A549 (cell line): ENCODE results near the gene FAM20C. TPM values are rescaled to one million over a fixed set of nuclear protein-coding genes. Genes with fewer than 3 reads are reported as not detected.

Experiments used
- ATAC-seq, 2 experiments: fragments of 200-7000 bp in 1 of 2; fragments of >200 bp in 1 of 2; cut with Nextera tagmentation in 1 of 2; cut with Tn5 transposase in 1 of 2; 3 replicates each; pipeline versions ENCODE4 v1.8.0 to v1.9.1; 2018 to 2020; ENCODE audit warnings: mild to moderate bottlenecking in 1 of 2, moderate library complexity in 1 of 2
- CTCF ChIA-PET: fragments of 300-600 bp; sonication (Branson Sonifier 250); formaldehyde crosslinking; extraction: SDS; loops from one replicate; lab custom pipeline; 2021; ENCODE audit warnings: antibody characterized with exemption, inconsistent platforms; lab: Yijun Ruan, JAX
- POLR2A ChIA-PET: fragments of 350-600 bp; formaldehyde crosslinking; extraction: SDS; loops from one replicate; lab custom pipeline; 2021; ENCODE audit warnings: antibody characterized with exemption, inconsistent platforms; lab: Yijun Ruan, JAX
- DNase-seq, 2 experiments: peaks; one replicate each; pipeline versions ENCODE4 v3.0.0 to v3.0.0-alpha.2; 2011 to 2016; ENCODE audit warnings: low read depth in 1 of 2, low spot score in 1 of 2
- FAIRE-seq: peaks from 2 replicates; lab custom pipeline; 2011; peaks lifted over from hg19 to GRCh38; lab: Jason Lieb, UNC
- H3K27ac ChIP-seq, 2 experiments: fragments of >200 bp; sonication (Bioruptor Twin); formaldehyde crosslinking; 3 replicates each; pipeline ENCODE4 v1.5.1; 2016 to 2017
- H3K4me1 ChIP-seq: fragments of >200 bp; sonication (Bioruptor Twin); formaldehyde crosslinking; 3 replicates; pipeline ENCODE4 v1.6.1; 2016
- H3K4me2 ChIP-seq: fragments of >200 bp; sonication (Bioruptor Twin); formaldehyde crosslinking; 3 replicates; pipeline ENCODE4 v1.6.1; 2016
- H3K4me3 ChIP-seq: fragments of >200 bp; sonication (Bioruptor Twin); formaldehyde crosslinking; 3 replicates; pipeline ENCODE4 v1.5.1; 2016
- H3K9me3 ChIP-seq: fragments of >200 bp; sonication (Bioruptor Twin); formaldehyde crosslinking; 3 replicates; pipeline ENCODE4 v1.6.1; 2016
- BHLHE40 ChIP-seq: IDR thresholded peaks from 2 replicates; pipeline ENCODE4 v1.6.1; 2012; ENCODE audit warnings: low read depth, low read length, inconsistent platforms
- CEBPB ChIP-seq, 2 experiments: fragments of >200 bp in 1 of 2; sonication (Bioruptor Twin) in 1 of 2; formaldehyde crosslinking in 1 of 2; IDR thresholded peaks; 2 replicates each; pipeline ENCODE4 v1.6.1; 2012 to 2016
- EHF ChIP-seq: fragments of 250-450 bp; sonication (Bioruptor Pico); IDR thresholded peaks from 2 replicates; pipeline ENCODE4 v1.5.0; 2020; ENCODE audit warnings: mild to moderate bottlenecking
- EP300 ChIP-seq, 2 experiments: fragments of >200 bp; sonication (Bioruptor Twin); formaldehyde crosslinking; IDR thresholded peaks; 2 replicates in 1 of 2; 3 replicates in 1 of 2; pipeline ENCODE4 v1.6.1; 2016 to 2017
- ESRRA ChIP-seq: fragments of 150-350 bp; IDR thresholded peaks from 2 replicates; pipeline ENCODE4 v1.6.1; 2014; ENCODE audit warnings: mild to moderate bottlenecking, low read length, borderline replicate concordance
- FOSL2 ChIP-seq, 2 experiments: fragments of 450-650 bp in 1 of 2; fragments of >200 bp in 1 of 2; sonication (Bioruptor Twin) in 1 of 2; formaldehyde crosslinking; IDR thresholded peaks; 2 replicates each; pipeline versions ENCODE4 v1.5.0 to v1.6.1; 2016 to 2020; ENCODE audit warnings: mild to moderate bottlenecking in 1 of 2, moderate library complexity in 1 of 2
- FOXS1 ChIP-seq: fragments of 250-450 bp; sonication (Bioruptor Pico); IDR thresholded peaks from 2 replicates; pipeline ENCODE4 v1.5.0; 2020; ENCODE audit warnings: mild to moderate bottlenecking, moderate library complexity
- GATA3 ChIP-seq: IDR thresholded peaks from 2 replicates; pipeline ENCODE4 v1.6.1; 2012; ENCODE audit warnings: borderline replicate concordance
- HOXA7 ChIP-seq: fragments of 250-450 bp; sonication (Bioruptor Pico); IDR thresholded peaks from 2 replicates; pipeline ENCODE4 v1.5.0; 2020; ENCODE audit warnings: mild to moderate bottlenecking, moderate library complexity
- JUN ChIP-seq, 2 experiments: fragments of >200 bp; sonication (Bioruptor Twin); formaldehyde crosslinking; IDR thresholded peaks; 2 replicates in 1 of 2; 3 replicates in 1 of 2; pipeline ENCODE4 v1.6.1; 2016 to 2017
- JUNB ChIP-seq: fragments of >200 bp; sonication (Bioruptor Twin); formaldehyde crosslinking; IDR thresholded peaks from 2 replicates; pipeline ENCODE4 v1.6.1; 2016
- MAFK ChIP-seq: fragments of 450-650 bp; IDR thresholded peaks from 2 replicates; pipeline ENCODE4 v1.6.1; 2014; ENCODE audit not compliant: partially characterized antibody
- MAZ ChIP-seq: fragments of 150-350 bp; IDR thresholded peaks from 2 replicates; pipeline ENCODE4 v1.6.1; 2014; ENCODE audit warnings: antibody characterized with exemption, low read depth, low read length, borderline replicate concordance
- PHF8 ChIP-seq: fragments of 200-600 bp; sonication (generic); IDR thresholded peaks from 2 replicates; pipeline ENCODE4 v1.6.1; 2016; ENCODE audit warnings: low read depth, mild to moderate bottlenecking, antibody characterized with exemption, moderate library complexity, borderline replicate concordance
- RARB ChIP-seq: fragments of 250-450 bp; sonication (Bioruptor Pico); IDR thresholded peaks from 2 replicates; pipeline ENCODE4 v1.8.0; 2021; ENCODE audit warnings: mild to moderate bottlenecking, moderate library complexity
- SREBF2 ChIP-seq: fragments of 450-650 bp; IDR thresholded peaks from 2 replicates; pipeline ENCODE4 v1.6.1; 2014; ENCODE audit warnings: mild to moderate bottlenecking, moderate library complexity
- ZFP36 ChIP-seq: fragments of 450-650 bp; IDR thresholded peaks from 2 replicates; pipeline ENCODE4 v1.6.1; 2014; ENCODE audit warnings: borderline replicate concordance; ENCODE audit not compliant: partially characterized antibody
- WGBS: methylation state at CpG from one replicate; pipeline ENCODE4 v1.1.6; 2017; ENCODE audit errors: missing lambda C conversion rate; 5-methylcytosine and 5-hydroxymethylcytosine counted together
- polyA plus RNA-seq, 4 experiments: library from polyadenylated mRNA; depleted of rRNA in 3 of 4; stranded (reverse); fragments of >200 nt; fragmentation: RNase III in 1 of 4; extraction: RNeasy Plus Mini Kit Qiagen cat#74134 plus additional on column Dnase treatment in 1 of 4; gene quantifications; 2 replicates in 3 of 4; 3 replicates in 1 of 4; pipeline ENCODE4 v1.2.3, GENCODE V29; 2011 to 2017
- TF ChIP-seq, protein P1 (sequence below): fragments of 200-600 bp; sonication (generic); IDR thresholded peaks from 2 replicates; pipeline ENCODE4 v1.6.1; 2016; ENCODE audit warnings: antibody characterized with exemption, mild to moderate bottlenecking, moderate library complexity
- TF ChIP-seq, protein P2 (sequence below): fragments of >200 bp; sonication (Bioruptor Twin); formaldehyde crosslinking; IDR thresholded peaks from 2 replicates; pipeline ENCODE4 v1.6.1; 2016

Gene FAM20C
- polyA plus RNA-seq, 2 of the 4 experiments (the other 2 are of a cell fraction): 5.6 to 20.3 TPM

DNA sequence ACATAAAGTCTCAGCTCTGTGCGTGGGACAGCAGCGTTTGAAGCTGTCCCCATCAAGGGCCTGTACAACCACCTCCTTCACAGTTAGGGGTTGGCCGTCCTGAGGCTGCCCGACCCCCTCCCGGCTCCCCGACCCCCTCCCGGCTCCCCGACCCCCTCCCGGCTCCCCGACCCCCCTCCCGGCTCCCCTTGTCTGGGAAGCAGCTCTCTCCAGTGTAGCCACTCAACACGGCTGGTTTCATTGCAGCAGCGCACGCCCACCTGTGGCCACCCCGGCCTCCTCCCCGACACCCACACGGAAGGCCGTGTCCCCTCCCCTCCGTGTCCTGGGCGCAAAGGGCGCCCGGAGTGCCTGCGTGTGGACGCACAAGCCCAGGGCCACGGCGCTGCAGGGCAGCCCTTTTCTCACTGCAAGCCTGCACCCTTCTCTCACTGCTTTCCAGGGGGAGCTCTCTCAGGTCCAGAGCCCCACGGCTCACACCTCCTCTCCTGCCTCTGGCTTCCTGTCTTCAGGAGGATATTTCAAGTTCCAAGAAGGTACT, 20.9 kb upstream of the FAM20C start:
- TF ChIP-seq MAZ: no peak
- no peak for TF ChIP-seq GATA3
- no peak for TF ChIP-seq ZFP36
- TF ChIP-seq JUNB: no peak
- TF ChIP-seq, protein P1, sequence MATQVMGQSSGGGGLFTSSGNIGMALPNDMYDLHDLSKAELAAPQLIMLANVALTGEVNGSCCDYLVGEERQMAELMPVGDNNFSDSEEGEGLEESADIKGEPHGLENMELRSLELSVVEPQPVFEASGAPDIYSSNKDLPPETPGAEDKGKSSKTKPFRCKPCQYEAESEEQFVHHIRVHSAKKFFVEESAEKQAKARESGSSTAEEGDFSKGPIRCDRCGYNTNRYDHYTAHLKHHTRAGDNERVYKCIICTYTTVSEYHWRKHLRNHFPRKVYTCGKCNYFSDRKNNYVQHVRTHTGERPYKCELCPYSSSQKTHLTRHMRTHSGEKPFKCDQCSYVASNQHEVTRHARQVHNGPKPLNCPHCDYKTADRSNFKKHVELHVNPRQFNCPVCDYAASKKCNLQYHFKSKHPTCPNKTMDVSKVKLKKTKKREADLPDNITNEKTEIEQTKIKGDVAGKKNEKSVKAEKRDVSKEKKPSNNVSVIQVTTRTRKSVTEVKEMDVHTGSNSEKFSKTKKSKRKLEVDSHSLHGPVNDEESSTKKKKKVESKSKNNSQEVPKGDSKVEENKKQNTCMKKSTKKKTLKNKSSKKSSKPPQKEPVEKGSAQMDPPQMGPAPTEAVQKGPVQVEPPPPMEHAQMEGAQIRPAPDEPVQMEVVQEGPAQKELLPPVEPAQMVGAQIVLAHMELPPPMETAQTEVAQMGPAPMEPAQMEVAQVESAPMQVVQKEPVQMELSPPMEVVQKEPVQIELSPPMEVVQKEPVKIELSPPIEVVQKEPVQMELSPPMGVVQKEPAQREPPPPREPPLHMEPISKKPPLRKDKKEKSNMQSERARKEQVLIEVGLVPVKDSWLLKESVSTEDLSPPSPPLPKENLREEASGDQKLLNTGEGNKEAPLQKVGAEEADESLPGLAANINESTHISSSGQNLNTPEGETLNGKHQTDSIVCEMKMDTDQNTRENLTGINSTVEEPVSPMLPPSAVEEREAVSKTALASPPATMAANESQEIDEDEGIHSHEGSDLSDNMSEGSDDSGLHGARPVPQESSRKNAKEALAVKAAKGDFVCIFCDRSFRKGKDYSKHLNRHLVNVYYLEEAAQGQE: no peak
- TF ChIP-seq FOXS1 (CRISPR knock-in tag): no peak
- no peak for TF ChIP-seq FOSL2 (IDR thresholded peaks at IDR 0.05)
- no peak for TF ChIP-seq FOSL2 (CRISPR knock-in tag; IDR thresholded peaks at IDR 0.05)
- TF ChIP-seq RARB: no peak
- TF ChIP-seq, protein P2, sequence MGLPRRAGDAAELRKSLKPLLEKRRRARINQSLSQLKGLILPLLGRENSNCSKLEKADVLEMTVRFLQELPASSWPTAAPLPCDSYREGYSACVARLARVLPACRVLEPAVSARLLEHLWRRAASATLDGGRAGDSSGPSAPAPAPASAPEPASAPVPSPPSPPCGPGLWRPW: no peak
- no peak for TF ChIP-seq MAFK
- no peak for TF ChIP-seq EHF (CRISPR knock-in tag)
- no peak for TF ChIP-seq JUN (IDR thresholded peaks at IDR 0.05)
- TF ChIP-seq PHF8: no peak
- TF ChIP-seq CEBPB (IDR thresholded peaks at IDR 0.05): no peak
- TF ChIP-seq SREBF2: no peak
- TF ChIP-seq HOXA7 (CRISPR knock-in tag): no peak
- TF ChIP-seq, all 56 proteins: peak for 0

GRCh38 chr7:171912-172515, 20.4 kb upstream of the FAM20C start:
- H3K27ac ChIP-seq: no peak overlapping the region
- no peak for TF ChIP-seq ZFP36
- no peak for TF ChIP-seq EP300 (IDR thresholded peaks at IDR 0.05)
- TF ChIP-seq ESRRA: no peak
- no peak for TF ChIP-seq BHLHE40
- TF ChIP-seq HOXA7 (CRISPR knock-in tag): no peak
- H3K4me1 ChIP-seq: no peaks in the 10 kb centered on the region
- ChIA-PET POLR2A (no interaction called here), CTCF (no interaction called here)
- ATAC-seq (no peak), DNase-seq (no peak), FAIRE-seq (no peak)
- 66% methylated on average over 16 of the region's 16 CpGs for WGBS
- no peaks in the 10 kb centered on the region for H3K9me3 ChIP-seq
- H3K4me2 ChIP-seq: no peak overlapping the region
- no peak overlapping the region for H3K4me3 ChIP-seq

More for the DNA sequence above, 20.9 kb upstream of the FAM20C start:
- 56% methylated on average over 19 of the region's 27 CpGs for WGBS
- H3K4me3 ChIP-seq: no peak overlapping the region
- ChIA-PET CTCF (no interaction called here), POLR2A (no interaction called here)
- H3K4me1 ChIP-seq: no peaks in the 10 kb centered on the region
- H3K9me3 ChIP-seq: no peaks in the 10 kb centered on the region
- no peak overlapping the region for H3K27ac ChIP-seq
- no peak overlapping the region for H3K4me2 ChIP-seq
- ATAC-seq (peak in 1 of 2 experiments; percentile 42; a peak in 2 of 6 replicates), FAIRE-seq (no peak), DNase-seq (no peak)
